NOMO-1 treated with DMSO at 0.1 percent for 48 hours (cell line): Measurements from ENCODE around the gene TEKT5.
A peak's percentile ranks its signal among the peaks of the same experiment; 100 is the strongest.
"Not testable (repeated sequence)": the region's sequence is repeated elsewhere in the genome, so short reads cannot be mapped to it uniquely, and the experiment has no call there.

ENCODE experiments used
- DNase-seq: peaks from one replicate; lab custom pipeline; 2025; ENCODE audit not compliant: unreplicated experiment; lab: John Stamatoyannopoulos, UW

TEKT5 gene

DNA sequence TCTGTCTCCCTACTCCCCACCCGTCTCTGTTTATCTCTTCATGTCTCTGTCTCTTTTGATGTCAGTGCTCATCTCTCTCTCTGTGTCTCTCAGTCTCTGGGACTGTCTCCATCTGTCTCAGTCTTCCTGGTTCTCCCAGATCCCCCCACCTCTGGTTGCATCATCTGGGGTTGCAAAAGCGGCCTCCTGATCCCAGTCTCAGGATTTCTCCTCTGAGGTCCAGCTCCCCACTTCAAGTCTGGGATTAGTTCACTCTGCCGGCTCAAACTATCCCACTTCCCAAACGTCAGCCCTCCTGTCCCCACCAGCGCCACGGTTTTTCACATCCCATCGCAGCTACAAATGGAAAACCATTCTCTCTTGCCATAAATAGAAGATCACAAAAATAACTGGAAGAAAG lies 9.0 kb downstream of the TEKT5 start:
- no peak for DNase-seq

DNA sequence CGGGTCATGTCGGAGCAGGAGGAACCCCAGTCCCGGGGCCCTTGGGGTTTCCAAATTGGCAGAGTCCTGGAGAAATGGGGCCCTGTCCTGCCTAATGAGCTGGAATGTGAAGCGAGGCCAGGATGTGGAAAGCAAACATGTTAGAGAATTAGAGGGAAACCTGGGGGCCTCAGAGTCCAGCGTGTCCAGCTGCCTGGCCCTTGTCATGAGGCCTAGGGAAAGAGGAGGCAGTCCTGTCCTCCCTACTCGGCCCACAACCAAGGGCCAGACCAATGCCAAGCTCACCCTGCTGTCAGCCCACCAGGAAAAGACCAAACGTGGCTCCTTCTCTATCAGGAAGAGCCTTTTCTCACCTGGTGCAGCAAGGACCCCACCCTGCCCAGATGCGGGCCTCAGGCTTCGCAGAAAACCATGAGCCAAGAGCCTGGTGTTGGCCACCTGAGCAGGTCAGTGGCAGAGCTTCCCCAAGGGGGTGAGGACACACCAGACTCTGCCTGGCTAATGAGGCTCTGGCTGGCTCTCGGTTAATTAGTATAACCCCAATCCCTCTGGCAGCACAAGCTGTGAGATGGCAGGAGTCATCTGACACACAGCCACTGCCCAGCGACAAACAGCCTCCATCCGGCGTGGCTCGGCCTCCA lies 10.1 kb downstream of the TEKT5 start:
- no peak for DNase-seq

DNA sequence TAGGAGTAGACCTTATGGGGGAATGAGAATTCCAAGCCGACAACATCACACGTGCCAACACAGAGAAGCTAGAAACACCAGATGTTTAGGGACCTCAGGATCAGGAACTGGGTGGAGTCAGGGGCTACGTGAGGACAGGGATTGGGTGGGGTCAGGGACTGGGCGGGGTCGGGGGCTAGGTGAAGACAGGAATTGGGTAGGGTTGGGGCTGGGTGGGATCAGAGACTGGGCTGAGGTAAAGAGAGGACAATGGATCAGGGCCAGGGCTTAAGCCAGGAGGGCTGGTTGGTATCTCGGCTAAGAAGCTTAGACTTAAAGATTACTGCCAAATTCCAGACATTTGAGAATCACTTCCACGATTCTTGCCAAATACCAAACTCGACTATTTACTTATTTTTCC lies 11.6 kb downstream of the TEKT5 start:
- no peak for DNase-seq

DNA sequence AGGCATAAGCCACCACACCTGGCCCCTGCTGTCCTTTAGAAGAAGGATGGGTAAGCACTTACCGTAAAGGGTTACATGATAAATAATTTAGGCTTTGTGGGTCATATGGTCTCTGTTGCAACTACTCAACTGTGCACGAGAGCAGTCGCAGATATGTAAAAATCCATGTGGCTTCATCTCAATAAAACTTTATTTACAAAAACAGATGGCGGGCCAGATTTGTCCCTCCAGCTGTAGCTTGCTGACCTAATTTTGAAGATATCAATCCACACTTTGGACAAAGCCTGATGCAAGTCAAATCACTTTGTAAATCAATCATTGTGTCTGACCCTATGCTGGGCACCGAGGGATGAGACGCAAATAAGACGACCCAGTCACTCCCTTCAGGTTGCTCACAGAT lies 12.1 kb downstream of the TEKT5 start:
- DNase-seq, result no peak

DNA sequence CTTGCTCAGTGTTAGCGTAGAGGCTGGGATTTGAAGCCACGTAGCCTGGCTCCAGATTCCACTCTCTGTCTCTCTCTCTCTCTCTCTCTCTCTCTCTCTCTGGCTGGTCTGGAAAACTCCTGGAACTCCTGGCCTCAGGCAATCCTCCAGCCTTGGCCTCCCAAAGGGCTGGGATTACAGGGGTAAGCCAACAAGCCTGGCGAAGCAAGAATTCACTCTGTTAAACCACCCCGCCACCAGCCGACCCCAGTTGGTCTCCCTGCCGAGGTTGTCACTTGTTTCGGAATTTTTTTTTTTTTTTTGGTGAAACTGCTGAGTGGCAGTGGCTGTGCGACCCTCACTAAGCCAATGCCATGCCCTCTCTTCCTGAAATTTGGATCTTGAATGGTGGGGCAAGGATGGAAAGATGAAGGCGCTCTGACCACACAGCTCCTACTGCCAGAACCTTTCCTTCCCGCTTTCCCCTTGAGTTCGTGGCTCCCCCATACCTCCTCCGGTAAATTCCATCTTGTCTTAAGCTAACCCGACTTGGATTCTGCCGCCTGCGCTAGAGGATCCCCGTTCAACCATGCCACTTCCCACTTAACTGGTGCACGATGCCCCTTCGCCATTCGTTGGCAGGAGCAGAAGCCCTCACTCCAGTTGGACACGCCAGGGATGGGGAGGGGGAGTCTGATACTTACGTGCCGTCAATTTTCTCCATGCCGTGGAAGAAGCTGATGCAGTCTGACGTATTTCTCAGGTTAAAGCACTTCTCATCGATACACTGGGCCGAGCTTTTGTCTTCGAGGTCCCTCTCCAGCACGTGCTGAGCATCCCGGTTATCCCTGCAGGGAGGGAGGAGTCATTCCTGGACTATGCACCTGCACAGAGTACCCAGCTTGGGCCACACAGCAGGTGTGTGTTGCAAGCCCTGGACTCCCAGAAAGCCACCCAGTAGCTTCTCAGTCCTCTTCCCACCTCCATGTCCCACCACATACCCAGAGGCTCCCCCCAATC lies 13.1 kb downstream of the TEKT5 start:
- no peak for DNase-seq

DNA sequence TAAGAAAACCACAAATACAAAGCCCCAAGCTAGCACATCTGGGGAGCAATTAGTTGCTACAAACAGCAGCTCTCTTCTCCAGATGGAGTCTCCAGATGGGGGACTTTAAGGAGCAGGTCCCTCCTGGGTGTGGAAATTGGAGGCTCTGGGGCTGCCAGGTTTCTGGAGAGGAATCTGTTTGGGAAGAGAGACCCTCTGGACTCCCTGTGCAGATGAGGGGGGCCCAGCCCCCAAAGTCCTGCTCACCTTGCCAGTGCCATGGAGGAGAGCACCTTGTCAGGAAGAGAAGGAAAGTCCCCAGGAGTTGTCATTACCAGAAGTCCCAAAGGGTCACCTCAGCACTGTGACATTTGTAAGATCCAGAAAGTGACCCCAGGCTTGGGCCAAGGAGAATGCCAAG lies 14.8 kb downstream of the TEKT5 start:
- DNase-seq, result no peak

DNA sequence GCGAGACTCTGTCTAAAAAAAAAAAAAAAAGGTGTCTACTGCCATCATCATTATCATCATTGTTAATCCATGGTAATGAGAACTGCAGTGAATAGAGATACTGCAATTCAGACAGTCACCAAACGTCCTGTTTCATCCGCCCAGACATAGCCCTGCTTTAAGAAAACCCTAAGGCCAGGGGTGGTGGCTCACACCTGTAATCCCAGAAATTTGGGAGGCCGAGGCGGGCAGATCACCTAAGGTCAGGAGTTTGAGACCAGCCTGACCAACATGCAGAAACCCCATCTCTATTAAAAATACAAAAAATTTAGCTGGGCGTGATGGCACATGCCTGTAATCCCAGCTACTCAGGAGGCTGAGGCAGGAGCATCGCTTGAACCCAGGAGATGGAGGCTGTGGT lies 15.3 kb downstream of the TEKT5 start:
- not testable (repeated sequence) for DNase-seq

DNA sequence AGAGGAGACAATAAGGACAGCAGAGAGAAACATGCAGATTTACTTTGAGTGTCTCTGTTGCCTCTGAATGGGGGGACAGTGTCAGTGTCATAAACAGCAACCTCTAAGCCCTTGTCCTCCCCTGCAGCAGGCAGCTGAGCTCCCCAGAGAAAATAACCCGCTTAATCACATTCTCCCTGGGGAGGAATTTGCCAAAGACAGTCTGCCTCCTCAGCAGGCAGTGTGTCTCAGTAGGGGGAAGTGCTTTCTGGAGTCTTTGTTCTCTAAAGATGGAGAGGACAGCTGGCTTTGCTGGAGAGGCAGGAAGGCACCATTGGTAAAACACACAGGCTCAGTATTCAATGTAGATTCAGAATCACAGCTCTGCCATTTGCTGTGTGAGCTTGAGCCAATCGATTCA lies 16.1 kb downstream of the TEKT5 start:
- DNase-seq, result no peak

DNA sequence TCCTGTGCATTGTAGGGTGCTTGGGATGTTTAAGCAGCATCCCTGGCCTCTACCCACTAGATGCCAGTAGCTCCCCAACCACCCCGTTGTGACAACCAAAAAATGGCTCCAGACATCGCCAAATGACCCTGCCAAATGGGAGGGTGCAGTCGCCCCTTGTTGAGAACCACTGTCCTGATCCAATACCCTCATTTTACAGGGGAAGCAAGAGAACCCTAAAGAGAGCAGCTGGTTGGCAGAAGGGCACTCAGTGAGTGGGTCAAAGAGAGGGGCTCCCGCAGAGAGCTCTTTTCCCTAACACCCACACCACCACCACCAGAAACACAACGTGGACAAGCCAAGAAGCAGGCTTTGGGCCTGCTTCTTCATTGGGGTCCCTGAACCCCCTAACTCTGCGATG lies 18.4 kb downstream of the TEKT5 start:
- no peak for DNase-seq

DNA sequence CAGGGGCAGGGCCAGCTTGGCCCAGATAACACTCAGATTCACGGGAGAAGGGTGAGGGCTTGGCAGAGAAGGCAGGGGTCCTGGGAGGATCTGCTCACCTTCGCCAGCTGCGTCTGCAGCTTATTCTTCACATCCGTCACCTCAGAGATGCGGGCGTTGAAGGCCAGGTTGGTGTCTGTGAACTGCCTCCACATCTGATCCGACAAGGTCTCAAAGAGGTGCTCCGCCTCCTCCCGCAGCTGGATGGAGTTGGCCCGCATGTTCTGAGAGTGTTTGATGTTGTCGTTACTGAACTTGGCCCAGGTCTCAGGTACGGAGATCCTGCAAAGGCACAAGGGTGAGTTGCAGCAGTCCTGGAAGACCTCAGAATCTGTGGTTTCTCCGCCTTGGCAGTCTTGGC lies 18.9 kb downstream of the TEKT5 start:
- no peak for DNase-seq

DNA sequence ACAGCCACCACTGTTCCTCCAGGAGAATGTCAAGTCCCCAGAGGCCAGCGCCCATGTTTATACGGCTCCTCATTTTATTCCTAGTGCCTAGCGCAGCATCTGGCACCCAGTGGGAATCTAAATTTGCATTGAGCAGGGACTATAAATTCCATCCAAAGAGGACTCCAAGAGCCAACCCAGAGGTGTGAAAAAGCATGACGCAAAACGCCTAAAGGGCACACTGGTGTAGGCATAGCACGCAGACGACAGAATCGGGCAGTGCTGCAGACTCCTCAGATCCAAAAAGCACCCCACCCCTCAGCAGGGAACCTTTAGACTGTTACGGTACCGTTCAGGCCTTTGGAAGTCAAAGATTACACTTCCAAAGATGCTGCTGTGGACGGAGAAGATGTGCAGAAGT lies 19.5 kb downstream of the TEKT5 start:
- no peak for DNase-seq

DNA sequence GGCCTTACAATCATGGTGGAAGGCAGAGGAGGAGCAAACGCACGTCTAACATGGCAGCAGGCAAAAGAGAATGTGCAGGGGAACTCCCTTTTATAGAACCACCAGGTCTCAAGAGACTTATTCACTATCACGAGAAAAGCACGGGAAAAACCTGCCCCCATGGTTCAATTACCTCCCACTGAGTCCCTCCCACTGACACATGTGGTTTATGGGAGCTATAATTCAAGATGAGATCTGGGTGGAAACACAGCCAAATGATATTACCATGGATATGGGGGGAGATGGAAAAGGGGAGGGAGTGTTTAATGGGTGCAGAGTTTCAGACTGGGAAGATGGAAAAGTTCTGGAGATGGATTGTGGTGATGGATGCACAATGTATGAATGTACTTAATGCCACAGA lies 23.0 kb downstream of the TEKT5 start:
- DNase-seq, result no peak

DNA sequence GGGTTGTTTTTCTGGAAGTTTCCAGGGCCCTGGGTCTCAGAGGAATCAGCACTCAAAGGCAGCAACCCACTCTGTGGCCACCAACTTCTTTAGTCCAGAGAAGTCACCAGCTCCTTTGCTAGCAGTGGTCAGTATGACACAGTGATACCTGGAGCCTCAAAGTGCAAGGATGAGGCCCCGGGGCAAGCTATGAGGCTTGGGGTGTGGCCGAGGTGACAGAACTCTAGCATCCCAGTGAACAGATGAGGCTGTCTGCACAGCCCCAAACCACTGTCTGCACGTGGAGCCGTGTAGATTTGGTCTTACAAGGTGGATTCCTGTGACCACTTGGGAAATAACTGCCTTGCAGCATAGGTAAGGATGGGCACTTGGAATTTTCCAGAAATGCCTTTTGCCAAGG lies 24.9 kb downstream of the TEKT5 start:
- no peak for DNase-seq

DNA sequence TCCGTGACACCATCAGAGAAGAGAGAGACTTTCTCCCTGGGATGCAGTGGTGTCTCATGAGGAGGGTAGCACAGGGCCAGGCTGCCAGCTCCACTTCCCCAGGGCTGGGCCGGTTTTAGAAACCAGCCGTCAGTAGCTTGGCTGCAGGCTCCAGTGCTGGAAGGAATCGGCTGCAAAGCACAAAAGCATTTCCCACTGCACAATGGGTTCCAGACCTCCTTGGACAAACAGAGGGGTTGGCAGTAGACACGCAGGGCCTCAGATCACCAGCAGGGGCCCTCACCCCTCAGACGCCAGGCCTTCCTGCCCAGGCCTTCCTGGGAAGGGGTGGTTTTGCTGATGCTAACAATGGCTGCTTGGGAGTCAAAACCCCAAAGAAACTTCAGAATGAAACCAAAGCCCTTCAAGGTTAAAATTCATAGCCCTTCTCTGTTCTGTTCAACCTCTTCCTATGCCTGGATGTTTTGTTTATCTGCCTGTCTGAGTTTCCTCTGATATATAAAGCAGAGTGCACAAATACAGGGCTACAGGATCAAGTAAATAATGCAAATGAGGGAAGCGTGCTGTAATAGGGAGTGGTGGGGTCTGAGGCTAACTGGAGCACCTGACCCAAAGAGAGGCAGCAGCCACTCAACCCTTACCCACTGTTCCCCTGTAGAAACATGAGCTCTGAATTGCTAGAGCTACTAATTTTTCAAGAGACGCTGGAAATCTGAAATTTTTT lies 26.2 kb downstream of the TEKT5 start:
- DNase-seq, result peak; percentile 3

DNA sequence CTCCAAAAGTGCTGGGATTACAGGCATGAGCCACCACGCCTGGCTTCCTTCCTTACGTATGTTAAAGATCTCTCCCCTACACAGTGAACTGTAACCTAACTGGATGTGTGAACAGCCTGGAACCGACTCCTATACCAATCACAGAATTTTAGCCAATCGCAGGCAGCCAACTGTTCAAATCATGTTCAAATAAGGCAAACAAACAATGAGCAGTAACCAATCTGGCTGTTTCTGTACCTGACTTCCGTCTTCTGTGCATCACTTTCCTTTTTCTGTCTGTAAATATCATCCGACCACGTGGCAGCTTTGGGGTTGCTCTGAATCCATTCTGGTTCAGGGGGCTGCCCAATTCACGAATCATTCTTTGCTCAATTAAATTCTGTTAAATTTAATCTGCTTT lies 27.5 kb downstream of the TEKT5 start:
- no peak for DNase-seq

DNA sequence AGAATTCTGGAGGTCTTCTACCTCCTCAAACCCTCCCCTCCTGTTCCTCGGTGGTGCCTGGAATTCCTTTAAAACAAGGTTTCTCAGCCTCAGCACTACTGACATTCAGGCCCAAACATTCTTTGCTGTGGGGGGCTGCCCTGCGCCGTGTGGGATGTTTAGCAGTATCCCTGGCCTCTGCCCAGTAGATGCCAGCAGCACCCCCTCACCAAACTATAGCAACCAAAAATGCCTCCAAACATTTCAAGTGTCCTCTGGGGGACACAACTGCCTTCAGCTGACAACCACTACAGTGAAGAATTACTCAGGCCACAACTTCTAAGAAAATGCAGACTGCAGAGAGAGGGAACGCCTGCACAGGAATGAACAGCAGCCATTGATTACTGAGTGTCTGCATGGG lies 28.4 kb downstream of the TEKT5 start:
- no peak for DNase-seq

DNA sequence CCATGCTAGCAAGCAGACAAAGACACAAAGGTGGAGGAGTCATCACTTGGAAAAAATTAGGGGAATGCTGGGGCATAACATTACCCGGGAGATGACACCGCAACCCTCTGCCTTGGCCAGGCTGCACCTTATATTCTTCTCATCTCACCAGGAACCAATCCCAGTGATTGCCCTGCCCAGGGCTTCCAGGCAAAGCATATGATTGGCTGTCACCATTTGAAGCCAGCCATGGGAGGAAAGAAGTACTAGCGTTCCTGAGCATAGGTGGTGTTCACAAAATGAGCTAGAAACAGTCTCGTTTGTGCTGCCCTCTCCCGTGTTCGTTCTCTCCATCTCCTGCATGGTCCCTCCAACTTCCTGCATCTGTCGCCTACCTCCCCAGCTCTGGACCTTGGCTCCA lies 29.6 kb downstream of the TEKT5 start:
- DNase-seq, result no peak

DNA sequence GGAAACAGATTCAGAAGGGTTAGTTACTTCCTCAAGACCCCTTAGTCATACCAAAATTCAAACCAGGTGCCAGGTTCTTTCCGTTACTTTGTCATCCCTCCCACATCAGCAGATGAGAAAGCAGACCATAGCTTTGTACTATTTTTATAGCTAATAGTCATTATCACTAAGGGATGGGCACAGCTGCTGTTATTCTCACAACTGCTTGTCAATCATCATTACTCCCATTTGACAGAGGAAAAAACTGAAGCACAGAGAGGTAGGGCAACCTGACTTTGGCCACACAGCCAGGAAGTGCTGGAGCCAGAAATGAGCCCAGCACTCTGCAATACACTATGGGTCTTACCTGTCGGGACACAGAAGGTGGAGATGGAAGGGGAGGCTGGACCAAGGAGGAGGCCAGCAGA lies 30.0 kb downstream of the TEKT5 start:
- DNase-seq, result no peak

DNA sequence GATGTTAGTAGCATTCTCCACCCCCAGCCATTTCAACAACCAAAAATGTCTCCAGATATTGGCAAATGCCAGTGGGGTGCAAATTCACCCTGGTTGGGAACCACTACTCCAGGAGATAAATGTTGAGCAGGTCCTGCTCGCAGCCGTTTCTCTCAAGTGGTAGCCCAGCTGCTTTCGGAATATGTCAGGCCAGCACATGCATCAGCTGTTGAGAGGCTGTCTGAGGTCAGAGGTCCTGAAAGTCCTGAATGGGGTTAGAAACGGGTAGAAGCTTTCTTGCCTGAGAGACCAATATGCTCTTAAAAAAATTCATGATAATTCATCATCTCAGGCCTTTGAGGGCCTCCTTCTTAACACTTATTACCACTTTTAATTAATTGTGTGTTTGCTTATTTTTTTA lies 31.0 kb downstream of the TEKT5 start:
- DNase-seq, result no peak

DNA sequence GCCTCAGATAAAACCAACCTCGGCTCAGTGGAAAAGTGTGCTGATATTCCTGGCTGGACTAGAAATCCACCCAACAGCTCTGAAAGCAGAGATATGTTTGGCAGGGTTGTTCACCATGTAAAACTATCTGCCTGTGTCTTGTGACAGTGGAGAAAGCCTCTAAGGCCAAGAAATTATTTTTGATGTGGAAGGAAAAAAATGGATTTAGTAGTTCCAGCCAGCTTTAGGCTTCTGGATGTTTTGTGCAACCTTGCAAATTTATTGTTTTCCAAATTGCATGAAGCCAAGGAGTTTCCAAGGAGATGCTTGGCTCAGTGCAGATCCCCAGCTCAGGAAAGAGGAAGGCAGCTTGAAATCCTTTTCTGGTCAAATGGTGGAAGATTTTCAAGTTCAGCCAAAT lies 31.6 kb downstream of the TEKT5 start:
- no peak for DNase-seq

DNA sequence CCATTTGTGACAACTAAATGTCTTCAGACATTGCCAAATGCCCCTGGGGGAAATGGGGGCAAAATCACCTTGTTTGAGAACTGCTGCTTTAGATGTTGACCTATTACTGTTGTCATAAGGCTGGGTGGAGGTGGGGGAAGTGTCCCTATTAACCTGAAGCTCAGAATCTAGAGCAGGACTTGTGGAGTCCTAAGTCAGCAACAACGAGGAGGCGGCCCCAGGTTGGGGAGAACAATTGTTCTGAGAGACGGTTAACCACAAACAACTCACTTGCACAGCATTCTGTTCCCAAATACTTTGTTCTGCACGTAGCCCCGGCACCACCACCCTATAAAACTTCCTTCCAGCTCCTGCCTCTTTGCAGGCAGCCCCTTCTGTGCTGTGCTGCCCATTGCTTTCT lies 32.5 kb downstream of the TEKT5 start:
- DNase-seq, result no peak

DNA sequence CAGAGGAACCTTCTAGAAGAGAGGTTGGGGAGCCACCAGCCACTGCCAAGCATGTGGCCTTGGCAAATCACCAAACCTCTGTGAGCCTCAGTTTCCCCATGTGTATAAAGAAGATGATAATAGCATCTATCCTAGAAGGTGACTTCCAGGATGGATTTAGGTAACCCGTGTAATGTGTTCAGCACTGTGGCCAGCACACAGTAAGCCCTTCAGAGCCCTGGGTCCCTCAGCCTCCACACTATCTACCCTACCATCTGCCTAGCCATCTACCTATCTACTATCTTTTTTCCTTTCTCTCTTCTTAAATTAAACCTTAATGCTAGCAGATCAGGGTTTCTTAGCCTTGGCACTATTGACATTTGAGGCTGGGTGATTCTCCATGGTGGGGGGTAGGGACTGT lies 33.0 kb downstream of the TEKT5 start:
- no peak for DNase-seq
